Activated CD8-positive, alpha-beta memory T cell treated with anti-CD3 and anti-CD28 coated beads for 24 hours (primary cell): ENCODE measurements around the gene SPECC1.
"Not testable (repeated sequence)": the region's sequence is repeated elsewhere in the genome, so short reads cannot be mapped to it uniquely, and the experiment has no call there.

Experiments
- DNase-seq: peaks from one replicate; pipeline ENCODE4 v3.0.0-alpha.2; 2020

Gene SPECC1, protein sequence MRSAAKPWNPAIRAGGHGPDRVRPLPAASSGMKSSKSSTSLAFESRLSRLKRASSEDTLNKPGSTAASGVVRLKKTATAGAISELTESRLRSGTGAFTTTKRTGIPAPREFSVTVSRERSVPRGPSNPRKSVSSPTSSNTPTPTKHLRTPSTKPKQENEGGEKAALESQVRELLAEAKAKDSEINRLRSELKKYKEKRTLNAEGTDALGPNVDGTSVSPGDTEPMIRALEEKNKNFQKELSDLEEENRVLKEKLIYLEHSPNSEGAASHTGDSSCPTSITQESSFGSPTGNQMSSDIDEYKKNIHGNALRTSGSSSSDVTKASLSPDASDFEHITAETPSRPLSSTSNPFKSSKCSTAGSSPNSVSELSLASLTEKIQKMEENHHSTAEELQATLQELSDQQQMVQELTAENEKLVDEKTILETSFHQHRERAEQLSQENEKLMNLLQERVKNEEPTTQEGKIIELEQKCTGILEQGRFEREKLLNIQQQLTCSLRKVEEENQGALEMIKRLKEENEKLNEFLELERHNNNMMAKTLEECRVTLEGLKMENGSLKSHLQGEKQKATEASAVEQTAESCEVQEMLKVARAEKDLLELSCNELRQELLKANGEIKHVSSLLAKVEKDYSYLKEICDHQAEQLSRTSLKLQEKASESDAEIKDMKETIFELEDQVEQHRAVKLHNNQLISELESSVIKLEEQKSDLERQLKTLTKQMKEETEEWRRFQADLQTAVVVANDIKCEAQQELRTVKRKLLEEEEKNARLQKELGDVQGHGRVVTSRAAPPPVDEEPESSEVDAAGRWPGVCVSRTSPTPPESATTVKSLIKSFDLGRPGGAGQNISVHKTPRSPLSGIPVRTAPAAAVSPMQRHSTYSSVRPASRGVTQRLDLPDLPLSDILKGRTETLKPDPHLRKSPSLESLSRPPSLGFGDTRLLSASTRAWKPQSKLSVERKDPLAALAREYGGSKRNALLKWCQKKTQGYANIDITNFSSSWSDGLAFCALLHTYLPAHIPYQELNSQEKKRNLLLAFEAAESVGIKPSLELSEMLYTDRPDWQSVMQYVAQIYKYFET

DNA sequence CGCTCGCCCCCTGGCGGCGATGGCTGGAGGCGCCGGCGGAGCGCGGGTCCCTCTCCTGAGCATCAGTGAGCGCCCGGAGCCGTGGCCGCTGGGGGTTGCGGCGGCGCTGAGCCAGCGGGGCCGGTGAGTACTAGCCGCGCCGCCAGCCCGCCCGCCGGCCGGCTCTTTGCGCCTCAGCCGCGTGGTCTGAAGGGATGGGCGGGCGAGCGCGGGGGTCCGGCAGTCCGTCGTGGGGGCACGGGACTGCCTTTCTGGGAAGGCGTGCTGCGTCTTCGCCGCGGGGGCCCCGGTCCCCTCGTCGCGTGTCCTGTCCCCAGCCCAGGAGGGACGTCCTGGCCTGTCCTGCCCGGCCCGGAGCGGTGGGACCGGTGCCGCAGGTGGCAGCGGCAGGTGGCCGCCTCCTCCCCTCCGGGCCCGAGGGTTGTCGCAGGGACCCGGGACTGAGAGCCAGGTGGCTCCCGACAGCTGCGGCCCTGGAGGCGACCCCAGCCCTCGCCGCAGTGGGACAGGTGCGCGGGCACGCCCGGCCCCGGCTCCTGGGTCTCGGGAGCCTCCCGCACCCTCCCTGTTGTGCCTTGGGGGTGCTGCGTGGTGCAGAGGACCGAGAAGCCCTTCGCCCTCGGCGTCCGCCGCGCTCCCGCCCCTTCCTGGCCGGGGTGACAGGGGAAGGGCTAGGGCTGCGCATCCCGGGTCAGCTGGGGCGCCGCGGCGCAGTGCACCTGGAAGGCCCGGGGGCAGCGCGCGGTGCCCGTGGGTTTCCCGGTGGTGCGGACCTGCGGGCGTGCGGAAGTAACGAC is at the start of gene SPECC1:
Gene SPECC1, plus strand, starts transcription at position 58 of the 797 bp plus-strand sequence. CDS start 87,293 bp downstream, outside the sequence.
- peak; percentile 97 for DNase-seq

DNA sequence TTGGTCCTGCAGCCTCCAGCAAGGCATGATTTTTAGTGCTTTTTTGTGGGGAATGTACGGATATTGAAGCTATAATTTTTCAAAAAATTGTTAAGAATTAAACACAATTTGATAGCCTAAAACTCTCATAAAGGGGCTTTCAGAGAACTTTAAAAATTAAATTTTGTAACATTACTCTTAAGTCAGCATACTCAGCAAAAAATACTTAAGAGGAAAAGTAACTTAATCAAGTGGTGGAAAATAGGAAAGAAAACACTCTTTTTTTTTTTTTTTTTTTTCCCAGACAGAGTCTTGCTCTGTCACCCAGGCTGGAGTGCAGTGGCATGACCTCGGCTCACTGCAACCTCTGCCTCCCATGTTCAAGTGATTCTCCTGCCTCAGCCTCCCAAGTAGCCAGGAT is 46.2 kb upstream of the SPECC1 start:
- DNase-seq: not testable (repeated sequence)

DNA sequence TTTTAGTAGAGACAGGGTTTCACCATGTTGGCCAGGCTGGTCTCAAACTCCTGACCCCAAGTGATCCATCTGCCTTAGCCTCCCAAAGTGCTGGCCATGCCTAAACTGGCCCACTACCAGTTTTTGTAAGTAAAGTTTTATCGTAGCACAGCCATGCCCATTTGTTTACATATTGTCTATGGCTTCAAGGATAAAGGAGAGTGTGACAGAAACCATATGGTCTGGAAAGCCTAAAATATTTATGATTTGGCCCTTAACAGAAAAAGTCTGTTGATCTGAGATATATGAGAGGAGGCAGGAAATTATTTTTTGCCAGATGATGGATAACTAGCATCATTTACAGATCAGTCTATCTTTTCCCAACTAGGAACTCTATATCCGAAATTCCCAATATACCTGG is 36.0 kb upstream of the SPECC1 start:
- DNase-seq: no peak

DNA sequence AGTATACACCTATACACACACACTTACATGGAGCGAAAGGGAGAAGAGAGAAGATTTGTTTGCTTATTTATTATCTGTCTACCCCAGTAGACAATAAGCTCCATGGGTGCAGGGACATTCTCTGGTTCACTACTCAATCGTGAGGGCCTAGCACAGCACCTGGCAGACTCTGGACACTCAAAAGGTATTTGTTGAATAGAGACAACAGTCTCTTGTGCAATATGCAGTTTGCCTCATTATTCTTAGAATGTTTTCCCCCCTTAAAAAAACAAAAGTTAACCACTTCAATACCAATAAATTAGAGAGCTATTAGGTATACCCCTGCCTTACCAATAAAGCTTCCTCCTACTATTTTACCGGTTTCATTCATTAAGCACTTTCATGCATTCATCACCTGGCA is 33.6 kb upstream of the SPECC1 start:
- no peak for DNase-seq

DNA sequence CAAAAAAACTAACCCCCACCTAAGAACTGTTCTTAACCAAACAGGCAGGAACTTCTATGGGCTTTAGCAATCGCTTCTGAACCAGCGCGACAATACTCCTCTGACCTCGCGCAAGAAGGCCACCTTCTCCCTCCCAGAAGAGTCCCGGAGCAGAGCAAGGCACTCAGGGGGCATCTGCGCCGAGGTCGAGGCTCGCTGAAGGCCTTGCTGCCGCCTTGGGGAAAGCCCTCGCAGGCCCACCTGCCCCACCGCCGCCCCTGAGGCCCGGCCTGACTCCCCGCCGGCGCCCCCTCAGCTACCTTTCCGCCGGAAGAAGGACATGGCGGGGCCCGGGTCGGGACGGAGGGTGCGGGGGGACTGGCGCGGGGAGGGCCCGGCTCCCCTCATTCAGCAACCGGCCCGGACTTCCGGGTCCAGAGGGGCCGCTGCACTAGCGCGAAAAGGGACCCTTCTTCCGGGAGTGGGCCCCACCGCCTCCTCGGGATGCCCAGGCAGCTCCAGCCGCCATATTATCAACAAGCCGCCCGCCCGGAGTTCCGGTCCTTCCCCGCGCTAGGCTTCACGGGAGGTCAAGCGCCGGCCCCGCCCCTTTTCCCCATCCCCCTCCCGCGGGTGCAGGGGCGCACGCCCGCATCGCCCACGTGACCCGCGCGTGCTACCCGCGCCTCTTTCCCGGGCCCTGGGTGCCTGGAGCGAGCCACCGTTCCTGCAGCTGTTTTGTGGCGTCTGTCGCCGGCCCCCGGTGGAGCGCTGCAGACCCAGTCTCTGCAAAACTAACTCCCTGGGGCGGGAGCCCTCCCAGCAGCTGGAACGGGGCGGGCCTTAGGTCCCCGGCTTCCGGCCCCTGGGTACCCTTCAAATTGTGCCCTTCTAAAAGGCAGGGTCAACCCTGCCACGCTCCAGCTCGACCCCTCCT is 31.6 kb upstream of the SPECC1 start, which contains the start of gene AKAP10:
Gene AKAP10, minus strand, starts transcription at position 536 of the 916 bp plus-strand sequence. Its CDS starts 149 bp downstream, at position 387.
- DNase-seq: peak; percentile 99

DNA sequence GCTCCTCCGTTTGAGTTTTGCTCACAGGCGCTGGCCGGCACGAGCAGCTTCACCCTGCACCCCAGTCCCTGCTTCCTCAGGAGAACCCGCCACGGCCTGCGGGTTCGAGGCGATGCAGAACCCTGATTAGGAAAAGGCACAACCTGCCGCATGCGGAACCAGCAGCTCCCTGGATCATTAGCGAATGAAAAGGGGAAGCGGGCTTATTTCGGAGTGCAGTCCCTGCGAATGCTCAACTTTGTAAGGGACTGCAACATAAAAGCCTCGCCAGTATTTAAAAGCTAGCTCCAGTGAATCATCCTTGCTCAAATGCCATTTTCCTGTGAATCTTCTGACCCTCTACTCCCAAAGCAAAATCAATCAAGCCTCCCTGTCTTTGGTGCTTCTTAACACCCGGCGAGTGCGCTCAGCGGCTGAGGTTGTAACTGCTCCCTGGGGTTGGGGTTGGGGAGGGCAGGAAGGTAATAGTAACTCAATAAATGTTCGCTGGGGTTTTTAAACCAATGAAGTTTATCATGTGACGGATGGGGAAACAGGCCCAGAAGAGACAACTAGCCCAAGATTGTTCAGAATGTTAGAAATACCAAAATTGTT is 30.9 kb upstream of the SPECC1 start:
- no peak for DNase-seq

DNA sequence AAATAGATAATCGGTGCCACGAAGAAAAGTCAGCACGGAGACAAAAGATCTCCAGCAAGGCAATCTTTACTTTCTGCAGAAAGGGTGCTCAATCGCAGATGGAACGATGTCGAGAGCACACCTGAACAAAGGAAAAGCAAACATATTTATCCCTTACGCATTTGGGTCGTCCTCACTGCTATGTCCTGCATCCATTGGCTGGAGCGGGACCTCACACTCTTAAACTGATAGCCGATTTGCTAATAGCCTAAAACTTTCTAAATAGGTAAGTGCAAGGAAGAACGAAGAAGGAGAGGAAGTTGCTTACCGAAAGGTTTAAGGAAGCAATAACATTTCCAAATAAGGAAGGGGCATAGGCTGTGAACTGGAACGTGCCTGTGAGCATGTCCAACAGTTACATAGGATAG is 30.4 kb upstream of the SPECC1 start:
- DNase-seq: peak; percentile 54

DNA sequence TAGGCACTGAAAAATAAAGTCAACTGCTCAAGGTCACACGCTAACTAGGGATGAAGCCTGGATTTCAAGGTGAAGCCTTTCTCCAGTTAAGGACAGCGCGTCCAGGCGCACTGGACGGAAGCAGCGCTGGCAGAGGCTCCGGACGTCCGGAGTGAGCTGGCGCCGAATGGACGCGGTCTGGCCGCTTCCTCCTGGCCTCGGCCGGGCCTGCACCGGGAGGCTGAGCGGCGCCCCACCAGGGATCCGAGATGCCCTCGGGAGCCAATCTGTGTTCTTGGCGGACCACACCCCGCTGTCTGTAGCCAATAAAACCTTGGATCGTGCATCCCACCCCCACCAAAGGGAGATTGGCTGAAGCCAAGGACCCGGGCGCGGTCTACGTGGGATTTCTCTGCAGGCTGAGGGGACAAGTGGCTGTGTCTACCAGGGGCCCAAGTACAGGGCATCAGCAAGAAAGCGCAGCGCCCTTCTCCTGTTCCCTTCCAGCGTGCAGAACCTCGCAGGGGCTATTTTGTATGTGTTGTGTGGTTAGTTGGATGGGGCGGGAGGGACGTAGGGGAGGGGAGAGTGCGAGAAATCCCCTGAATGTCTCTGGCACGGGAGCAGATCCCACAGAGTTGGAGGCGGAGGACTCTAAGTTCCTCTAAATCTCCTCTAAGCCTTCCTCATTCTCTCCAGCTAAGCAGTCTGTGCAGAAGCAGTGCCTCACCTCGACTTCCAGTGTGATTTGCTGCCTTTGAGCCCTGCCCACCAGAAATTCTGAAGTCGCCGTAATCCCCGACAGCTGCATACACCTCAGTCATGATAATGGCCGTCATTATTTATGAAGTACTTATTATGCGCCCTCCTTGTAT is 29.0 kb upstream of the SPECC1 start:
- DNase-seq: peak; percentile 55

DNA sequence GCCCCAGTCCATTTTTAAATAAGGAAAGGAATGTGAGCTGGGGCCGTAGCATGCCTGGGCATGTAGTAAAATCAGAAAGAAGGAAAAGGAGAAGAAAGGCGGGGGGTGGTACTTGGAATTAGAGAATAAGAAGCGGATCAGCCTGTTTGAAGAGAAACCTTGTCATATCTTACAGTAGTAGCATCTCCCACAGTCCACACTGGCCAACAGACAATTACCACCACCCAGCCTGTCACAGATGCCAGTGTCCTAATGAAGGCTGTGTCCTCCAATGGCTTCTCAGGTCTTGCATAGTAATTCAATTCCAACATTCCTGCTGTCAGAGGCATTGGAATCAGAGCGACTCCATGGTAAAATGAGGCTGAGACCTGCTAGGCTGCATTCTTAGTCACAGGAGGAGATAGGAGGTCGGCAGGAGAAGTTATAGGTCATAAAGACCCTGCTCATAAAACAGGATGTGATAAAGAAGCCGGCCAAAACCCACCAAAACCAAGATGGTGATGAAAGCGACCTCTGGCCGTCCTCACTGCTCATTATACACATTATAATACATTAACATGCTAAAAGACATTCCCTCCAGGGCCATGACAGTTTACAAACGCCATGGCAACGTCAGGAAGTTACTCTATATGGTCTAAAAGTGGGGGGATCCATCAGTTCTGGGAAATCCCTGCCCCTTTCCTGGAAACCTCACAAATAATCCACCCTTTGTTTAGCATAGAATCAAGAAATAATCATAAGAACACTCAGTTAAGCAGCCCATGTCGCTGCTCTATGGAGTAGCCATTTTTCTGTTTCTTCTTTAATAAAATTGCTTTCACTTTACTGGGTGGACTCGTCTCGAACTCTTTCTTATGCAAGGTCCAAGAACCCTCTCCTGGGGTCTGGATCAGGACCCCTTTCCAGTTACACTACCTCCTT is 22.0 kb upstream of the SPECC1 start:
- peak; percentile 24 for DNase-seq

DNA sequence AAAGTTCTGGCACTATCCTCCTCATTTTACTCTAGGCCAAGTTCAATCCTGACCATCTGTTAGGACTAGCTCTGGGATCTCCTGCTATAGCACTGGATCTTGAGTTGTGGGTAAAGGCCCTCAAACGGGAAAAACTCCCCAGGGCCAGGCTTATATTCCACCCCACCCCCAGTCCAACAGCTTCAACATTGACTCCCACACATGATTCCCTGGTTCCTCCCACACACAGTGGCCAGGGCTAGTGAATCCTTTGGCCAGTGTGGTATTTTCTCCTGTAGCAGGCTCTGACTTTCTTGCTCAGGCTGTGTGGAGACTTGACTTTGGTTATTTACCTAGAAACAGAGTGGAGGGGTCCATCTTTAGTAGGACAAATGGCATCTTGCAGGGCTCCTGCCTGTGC is 21.3 kb upstream of the SPECC1 start:
- DNase-seq: peak; percentile 17

DNA sequence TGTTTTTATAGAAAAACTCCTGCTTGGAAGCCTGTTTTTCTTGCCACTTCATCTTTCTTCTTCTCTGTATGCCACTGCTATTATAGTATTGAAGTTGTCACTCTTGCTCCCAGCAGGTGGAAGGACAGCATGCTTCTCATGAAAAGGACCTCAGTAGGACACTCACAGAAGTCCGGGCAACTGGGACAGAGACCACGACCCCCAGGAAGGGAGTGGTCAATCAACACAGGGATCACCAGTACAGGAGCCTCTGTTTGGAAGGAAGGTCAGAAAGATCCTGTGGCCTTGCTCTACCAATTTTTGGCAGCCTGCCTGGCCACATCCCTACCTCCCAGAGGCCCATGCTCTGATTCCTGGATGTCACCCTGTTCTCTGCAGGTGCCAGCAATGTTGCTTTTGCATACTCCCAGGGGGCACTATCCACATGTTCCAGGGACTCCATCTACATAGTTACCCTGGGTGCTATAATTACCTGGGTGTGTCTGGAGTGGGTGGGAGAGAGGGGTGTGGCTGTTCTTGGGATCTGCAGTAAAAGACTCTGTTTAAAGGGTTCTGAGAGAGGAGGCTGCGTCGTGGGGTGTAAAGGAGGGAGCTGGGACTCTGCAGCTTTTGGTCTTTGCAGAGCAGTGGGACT is 17.8 kb upstream of the SPECC1 start:
- DNase-seq: no peak

DNA sequence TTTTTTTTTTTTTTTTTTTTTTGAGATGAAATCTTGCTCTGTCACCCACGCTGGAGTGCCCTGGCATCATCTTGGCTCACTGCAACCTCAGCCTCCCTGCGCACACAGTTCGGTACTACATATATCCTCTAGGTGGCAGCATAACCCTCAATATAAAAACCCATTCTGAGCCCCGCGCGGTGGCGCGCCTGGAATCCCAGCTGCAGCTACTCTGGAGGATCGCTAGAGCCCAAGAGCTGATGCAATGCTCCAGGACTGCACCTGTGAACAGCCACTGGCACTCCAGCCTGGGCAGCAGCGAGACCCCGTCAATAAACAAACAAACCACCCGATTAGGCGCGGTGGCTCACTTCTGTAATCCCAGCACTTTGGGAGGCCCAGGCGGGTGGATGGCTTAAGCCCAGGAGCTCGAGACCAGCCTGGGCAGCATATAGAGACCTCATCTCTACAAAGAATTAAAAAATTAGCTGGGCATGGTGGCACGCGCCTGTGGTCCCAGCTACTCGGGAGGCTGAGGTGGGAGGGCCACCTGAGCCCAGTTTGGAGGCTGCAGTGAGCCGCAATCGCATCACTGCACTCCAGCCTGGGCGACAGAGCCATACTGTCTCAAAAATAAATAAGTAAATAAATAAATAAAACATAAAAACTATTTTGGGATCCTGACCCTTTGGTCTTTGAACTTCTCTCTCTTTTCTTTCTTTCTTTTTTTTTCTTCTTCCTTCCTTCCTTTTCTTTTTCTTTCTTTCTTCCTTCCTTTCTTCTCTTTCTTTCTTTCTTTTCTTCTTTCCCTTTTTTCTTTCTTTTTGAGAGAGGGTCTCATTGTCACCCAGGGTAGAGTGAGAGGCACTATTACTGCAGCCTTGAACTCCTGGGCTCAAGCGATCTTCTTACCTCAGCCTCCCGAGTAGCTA is 16.1 kb upstream of the SPECC1 start:
- DNase-seq: peak; percentile 87

DNA sequence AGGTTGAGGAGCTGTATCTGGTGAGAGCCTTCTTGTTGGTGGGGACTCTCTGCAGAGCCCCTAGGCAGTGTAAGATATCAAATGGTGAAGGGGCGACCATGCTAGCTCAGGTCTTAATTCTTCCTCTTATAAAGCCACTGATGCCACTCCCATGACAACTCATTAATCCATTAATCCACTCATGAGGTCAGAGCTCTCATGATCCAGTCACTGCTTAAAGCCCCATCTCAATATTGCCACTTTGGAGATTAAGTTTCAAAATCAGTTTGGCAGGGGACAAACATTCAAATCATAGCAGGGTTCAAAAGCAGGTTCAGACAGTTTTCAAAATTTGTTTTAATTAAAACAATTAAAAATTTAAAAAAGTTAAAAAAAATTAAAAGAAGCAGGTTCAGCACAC is 13.1 kb upstream of the SPECC1 start:
- no peak for DNase-seq

DNA sequence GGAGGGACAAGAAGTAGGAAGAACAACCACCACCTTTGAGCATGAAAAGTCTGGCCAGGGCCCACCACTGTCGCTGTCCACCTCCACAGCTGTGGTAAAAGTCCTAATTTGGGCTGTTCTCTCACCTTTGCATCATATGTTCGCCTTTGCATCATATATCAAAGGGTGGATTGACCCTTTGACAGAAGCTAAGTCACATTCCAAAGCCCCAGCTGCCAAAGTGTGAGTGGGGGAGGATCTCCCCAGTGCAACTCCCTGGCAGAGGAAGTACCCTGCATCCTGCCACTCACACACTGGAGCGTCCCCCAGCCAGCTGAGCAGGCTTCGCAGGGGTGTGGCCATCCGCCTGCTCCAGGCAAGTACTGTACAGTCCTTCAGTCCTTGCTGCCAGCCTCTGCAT is 12.7 kb upstream of the SPECC1 start:
- peak; percentile 54 for DNase-seq

DNA sequence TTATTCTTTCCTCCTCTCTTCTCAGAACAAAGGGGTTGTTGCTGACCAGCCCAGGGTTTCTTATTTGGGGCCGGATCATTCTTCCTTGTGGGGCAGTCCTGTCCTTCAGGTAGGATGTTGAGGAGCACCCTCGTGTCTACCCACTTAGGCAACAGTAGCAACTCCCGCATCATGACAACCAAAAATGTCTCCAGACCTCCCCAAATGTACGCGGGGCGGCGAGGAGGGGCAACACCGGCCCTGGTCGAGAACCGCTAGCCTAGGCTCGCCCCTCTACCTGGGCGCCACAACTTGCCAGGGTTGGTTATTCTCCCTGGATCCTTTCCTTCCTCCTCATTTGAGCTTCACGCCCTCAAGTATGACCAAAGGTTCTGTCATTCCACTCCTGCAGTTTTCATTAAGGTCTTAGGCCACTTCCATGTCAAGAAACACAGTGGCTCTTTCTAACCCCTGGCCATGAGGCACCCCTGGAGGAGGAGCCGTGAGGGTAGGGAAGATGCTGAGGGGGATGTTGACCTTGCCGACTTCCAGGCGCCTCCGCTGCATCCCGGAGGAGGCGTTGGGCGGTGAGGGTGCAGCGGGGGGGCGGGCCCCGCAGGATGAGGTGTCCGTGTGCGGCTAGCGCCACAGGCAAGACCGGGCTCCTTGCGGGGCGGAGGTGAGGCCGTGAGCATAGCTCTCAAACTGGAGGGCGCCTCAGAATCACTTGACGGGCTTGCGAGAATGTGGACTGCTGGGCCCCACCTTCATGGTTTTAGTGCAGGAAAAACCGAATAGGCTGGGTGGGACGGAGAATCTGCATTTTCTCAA is 712 bp upstream of the SPECC1 start:
- DNase-seq: no peak

DNA sequence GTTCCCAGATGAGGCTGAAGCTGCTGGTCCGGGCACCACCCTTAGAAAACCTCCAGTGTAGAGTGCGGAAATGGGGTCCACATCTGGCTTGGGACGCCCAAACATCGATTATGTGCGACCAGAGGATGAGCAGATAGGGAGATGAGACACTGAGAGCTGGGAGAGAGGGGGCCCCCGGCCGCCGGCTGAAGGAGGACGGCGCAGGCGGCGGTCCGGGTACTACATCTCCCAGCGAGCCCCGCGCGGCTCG is 182 bp upstream of the SPECC1 start:
- DNase-seq: no peak
